Activated T-cell treated with anti-CD3 and anti-CD28 coated beads for 48 hours (primary cell): ENCODE measurements around the gene TIMD4.
"Not testable (repeated sequence)": the region's sequence is repeated elsewhere in the genome, so short reads cannot be mapped to it uniquely, and the experiment has no call there.

ENCODE experiments used
- DNase-seq: peaks from one replicate; pipeline ENCODE4 v3.0.0-alpha.2; 2020; ENCODE audit warnings: low read depth

TIMD4 gene

GRCh38 chr5:156963125-156963524 lies at the start of gene TIMD4:
TSS of gene TIMD4 (minus strand) at chr5:156963226. CDS start at chr5:156963198, 28 bp downstream.
- DNase-seq, result no peak

- no peak for DNase-seq
Measured at GRCh38 chr5:157006262-157006661, 43.2 kb upstream of the TIMD4 start.

DNA sequence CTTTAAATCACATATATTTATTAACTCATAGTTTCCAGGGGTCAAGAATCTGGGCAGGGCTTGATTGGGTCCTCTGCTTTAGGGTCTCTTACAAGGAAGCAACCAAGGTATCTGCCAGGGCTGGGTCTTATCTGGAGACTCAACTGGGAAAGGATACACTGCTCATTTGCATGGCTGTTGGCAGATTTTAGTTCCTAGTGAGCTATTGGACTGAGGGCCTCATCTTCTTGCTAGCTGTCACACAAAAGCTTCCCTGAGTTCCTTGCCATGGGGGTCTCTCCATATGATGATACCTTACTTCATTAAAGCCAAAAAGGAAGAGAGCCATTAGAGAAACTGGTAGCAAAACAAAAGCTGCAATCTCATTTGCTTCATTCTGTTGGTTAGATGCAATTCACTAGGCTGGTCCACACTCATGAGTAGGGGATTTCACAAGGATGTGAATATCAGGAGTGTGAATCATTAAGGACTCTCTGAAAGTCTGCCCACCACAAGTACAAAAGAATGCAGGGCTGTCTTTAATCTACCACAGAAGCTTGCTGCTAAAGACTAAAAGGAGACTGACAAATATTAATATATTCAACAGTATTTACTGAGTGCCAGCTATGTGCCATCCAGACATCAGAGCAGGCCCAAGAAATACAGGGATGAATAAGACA lies 42.0 kb upstream of the TIMD4 start:
- no peak for DNase-seq

GRCh38 chr5:156991714-156992113 lies 28.7 kb upstream of the TIMD4 start:
- DNase-seq, result no peak

GRCh38 chr5:156984064-156984463 lies 21.0 kb upstream of the TIMD4 start:
- no peak for DNase-seq

- no peak for DNase-seq
Measured at GRCh38 chr5:156981481-156981880, 18.5 kb upstream of the TIMD4 start.

DNA sequence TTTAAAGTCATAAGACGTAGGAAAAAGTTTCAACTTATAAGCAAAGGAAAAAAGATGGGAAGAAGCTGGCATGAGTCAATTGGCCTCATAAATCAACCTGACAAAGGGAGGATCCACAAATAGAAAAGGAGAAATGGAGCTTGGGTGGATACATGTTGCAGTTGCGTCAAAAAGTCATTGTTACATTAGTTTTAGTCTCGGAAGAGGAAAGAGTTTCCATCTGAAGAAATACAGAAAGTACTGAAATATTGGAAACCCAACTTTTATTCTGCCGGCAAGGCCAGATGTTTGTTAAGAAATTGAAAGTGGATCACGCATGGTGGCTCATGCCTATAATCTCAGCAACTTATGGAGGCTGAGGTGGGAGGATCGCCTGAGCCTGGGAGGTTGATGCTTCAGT lies 11.3 kb upstream of the TIMD4 start:
- no peak for DNase-seq

DNA sequence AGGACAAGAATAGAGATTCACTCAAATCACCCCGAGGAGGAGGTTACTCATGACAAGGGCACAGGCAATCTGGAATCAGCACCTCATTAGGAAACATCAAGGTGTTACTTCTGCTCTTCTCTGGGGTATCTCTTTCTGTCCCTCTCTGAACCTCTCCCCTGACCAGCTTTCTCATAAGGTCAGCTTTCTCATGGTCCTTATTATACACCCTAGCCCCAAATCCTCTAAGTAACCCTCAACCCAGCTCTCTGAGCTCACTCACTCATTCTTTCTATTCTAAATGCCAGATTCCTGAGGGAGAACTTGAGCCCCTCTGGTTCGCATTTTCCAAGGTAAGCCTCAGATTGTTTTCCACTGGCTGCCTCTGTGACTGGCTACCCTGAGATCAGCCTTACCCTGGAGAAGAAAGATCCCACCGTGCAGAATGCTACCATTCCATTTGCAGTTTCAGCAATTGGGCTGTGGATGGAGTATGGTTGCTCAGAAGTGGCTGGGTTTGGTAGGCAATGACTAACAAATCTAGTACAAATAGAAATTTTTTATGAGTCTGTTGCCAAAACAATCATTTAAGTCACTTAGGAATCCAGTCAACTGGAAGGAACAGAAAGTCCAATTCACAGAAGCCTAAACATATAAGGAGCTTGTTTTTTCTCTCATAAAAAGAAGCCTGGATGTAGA lies 9.0 kb upstream of the TIMD4 start:
- DNase-seq, result no peak

DNA sequence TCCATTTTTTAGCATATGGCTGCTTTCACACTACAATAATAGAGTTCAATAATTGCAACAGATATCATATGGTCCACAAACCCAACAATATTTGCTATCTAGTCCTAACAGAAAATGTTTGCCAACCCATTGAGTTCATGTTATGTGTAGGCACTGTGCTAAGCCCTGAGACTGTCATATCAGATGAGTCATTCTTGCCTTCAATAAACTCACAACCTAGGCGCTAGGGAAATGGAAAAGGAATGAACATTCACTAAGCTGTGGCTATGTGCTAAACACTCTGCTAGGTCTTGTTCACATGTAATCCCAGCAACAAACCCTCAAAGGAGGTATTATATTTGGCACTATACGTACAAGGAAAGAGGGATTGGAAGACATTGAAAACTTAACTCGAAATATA lies 8.4 kb upstream of the TIMD4 start:
- DNase-seq, result no peak

DNA sequence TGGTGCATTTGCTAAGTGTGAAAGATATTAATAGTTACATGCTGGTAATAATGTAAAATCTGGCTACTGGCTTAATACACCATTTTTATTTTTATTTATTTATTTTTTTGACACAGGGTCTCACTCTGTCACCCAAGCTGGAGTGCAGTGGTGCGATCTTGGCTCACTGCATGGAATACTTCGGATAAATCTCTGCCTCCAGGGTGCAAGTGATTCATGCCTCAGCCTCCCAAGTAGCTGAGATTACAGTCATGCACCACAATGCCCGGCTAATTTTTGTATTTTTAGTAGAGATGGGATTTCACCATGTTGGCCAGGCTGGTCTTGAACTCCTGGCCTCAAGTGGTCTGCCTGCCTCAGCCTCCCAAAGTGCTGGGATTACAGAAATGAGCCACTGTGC lies 4.4 kb upstream of the TIMD4 start:
- DNase-seq, result not testable (repeated sequence)

GRCh38 chr5:156956321-156956720 lies 6.7 kb downstream of the TIMD4 start:
- DNase-seq, result no peak

GRCh38 chr5:156951359-156951758 lies 11.7 kb downstream of the TIMD4 start:
- DNase-seq, result no peak

- DNase-seq, result no peak
Measured at GRCh38 chr5:156950716-156951115, 12.3 kb downstream of the TIMD4 start.

GRCh38 chr5:156949424-156949823 lies 13.6 kb downstream of the TIMD4 start:
- DNase-seq, result no peak

DNA sequence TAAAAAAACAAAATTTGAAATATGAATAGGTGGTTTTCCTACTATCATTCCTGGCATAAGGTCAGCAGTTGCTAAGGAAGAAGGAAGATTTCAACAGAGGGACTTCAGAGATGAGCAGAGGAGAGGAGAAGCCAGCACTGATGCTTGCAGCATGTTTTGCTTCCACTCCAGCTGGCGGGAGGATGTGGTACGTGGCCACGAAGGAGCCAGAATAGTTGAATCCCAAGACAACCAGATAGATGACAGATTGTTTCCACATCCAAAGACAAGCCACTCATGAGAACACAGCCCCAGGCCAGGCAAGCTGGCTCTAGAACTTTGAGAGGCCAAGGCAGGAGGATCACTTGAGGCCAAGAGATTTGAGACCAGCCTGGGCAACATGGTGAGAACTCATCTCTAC lies 15.1 kb downstream of the TIMD4 start:
- no peak for DNase-seq

- DNase-seq, result no peak
Measured at GRCh38 chr5:156942064-156942463, 21.0 kb downstream of the TIMD4 start.

DNA sequence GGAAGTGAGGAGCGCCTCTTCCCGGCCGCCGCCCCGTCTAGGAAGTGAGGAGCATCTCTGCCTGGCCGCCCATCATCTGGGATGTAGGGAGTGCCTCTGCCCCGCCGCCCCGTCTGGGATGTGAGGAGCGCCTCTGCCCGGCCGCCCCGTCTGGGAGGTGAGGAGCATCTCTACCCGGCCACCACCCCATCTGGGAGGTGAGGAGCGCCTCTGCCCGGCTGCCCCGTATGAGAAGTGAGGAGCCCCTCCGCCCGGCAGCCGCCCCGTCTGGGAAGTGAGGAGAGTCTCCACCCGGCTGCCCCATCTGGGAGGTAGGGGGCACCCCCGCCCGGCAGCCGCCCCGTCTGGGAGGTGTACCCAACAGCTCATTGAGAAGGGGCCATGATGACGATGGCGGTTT lies 22.6 kb downstream of the TIMD4 start:
- DNase-seq, result not testable (repeated sequence)

- no peak for DNase-seq
Measured at GRCh38 chr5:156936972-156937371, 26.1 kb downstream of the TIMD4 start.

GRCh38 chr5:156934450-156935211 lies 28.4 kb downstream of the TIMD4 start:
- peak; percentile 51 for DNase-seq

GRCh38 chr5:156929366-156929948 lies 33.6 kb downstream of the TIMD4 start:
- no peak for DNase-seq

DNA sequence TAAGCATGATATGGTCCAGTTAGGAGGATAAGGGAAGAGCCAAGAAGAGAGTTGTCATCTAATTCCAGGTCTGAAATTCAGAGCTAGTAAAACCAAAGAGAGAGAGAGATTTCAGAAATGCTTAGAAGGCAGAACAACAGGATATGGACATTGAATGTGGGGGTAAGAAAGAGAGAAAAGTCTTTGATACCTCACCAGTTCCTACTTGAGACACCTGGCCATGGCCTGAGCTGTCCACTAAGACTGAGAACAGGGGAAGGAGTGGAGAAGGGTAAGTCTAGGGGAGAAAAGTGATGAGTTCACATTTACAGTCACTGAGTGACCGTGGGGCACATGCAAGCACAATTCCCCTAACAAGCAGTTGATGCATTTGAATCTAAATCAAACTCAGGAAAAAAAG lies 35.5 kb downstream of the TIMD4 start:
- no peak for DNase-seq

GRCh38 chr5:156925767-156926166 lies 37.3 kb downstream of the TIMD4 start:
- DNase-seq, result not testable (repeated sequence)
